Dermis blood vessel endothelial cell (primary cell): ENCODE data around the gene MRRF. TPM values are rescaled to one million over a fixed set of nuclear protein-coding genes. Genes with fewer than 3 reads are reported as not detected.
"Not testable (repeated sequence)": the region's sequence is repeated elsewhere in the genome, so short reads cannot be mapped to it uniquely, and the experiment has no call there.

Source experiments
- DNase-seq: peaks from one replicate; pipeline ENCODE4 v3.0.0; 2010
- total RNA-seq: library from RNA; depleted of rRNA; stranded (reverse); fragments of >200 nt; gene quantifications from 2 replicates; pipeline ENCODE4 v1.2.3, GENCODE V29; 2014

MRRF gene
- total RNA-seq, 1 donor from 2014 or later = 45.1 TPM

DNA sequence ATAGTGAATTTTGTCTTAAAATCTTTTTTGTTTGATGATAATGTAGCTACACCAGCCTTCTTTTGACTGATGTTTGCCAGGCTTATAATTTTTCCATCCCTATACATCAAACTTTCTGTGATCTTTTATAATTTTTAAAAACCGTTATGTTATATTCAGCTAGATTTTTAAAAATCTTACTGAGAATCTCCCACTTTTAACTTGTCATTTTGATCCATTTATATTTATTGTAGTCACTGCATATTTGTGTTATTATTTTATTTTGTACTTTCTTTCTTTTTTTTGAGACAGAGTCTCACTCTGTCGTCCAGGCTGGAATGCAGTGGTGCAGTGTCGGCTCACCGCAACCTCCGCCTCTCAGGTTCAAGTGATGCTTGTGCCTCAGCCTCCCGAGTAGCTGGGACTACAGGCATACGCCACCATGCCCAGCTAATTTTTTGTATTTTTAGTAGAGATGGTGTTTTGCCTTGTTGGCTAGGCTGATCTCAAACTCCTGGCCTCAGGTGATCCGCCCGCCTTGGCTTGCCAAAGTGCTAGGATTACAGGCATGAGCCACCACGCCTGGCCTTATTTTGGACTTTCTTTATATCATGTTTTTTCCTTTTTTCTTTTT is 12.7 kb downstream of the MRRF start:
- DNase-seq = no peak

DNA sequence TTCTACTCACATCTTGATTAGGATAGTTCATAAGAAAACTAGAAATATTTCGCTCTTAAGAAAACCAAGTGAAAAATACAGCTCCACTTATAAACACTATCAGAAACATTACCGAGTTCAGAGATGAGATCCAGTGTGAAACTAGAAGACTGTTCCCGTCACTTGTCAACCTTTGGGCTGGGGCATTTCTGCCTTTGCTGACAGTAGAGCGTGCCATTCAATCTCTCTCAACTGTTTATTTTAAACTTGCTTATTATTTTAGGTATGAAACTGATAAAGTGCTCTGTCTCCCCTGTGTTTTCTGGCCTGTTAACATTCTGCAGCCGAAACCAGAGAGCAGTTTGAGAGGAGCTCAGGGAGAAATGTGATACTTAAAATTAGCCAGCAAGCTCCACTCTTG is 16.7 kb downstream of the MRRF start:
- peak; percentile 15 for DNase-seq

DNA sequence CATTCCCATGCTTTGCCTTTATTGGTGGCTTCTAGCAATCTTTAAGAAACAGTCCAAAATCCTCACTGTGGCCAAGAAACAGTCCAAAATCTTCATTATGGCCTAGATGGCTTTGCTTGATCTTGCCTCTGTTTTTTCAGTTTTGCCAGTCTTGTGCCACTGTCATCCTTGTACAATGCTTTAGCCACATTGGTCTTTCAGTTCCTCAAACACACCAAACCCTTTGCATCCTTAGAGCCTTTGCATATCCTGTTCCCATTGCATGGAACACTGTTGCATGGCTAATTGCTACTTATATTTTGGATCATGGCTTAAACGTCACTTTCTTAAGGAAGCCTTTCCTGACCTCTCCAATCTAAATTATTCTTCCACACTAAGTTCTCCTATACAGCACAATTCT is 22.1 kb downstream of the MRRF start:
- DNase-seq = no peak

DNA sequence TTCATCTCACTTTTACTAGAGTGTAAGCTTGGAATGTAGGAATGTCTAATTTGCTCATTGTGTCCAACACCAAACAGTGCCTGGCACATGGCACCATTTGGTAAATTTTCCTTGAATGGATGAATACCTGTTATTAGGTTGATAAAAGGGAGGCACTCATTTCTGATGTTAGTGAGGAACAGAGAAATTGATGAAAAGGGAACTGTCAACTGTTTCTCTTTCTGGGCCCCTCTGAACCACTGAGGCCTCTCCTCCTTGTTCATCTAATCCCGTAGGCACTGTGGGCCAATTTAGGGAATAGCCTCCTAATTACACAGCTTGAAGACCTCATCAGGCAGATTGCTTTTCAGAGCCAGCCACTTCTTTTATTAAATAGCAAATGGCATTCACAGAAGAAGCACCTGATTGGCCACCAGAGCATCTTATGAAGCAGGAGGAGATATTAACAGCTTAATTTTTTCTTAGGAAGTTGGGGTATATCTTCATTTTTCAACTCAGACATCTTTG is 22.6 kb downstream of the MRRF start:
- no peak for DNase-seq

DNA sequence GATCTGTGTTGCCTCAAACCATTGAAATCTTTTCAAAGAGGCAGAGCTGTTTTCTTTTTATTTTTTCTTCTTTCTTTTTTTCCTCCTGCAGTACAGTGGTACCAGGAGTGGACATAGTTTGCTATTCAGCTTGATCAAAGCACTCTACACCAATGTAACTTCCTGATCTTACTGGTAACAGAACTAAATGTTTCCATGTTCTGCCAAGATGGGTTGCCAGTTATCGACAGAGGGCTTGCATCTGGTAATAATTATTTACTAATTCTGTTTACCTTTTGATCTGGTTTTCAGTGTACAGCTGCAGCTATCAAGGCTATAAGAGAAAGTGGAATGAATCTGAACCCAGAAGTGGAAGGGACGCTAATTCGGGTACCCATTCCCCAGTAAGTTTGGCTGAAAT is 26.8 kb downstream of the MRRF start:
- no peak for DNase-seq

DNA sequence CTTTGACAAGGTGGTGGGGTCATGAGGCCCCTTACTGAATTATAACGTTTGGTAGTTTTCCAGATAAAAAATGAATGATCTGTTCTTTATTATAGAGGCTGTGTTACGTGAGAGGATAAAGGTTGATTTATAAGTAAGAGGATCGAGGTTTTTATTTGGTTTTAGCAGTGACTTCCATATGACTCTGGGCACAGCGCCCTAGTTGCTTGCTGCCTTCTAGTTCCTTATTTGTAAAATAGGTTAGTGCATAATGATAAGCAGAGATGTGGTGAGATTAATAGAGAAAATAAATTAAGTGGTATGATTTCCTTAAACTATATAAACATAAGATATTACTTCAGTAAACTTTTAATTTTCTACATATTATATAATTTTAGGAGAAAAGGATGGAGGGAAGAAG is 29.8 kb downstream of the MRRF start:
- DNase-seq = no peak

DNA sequence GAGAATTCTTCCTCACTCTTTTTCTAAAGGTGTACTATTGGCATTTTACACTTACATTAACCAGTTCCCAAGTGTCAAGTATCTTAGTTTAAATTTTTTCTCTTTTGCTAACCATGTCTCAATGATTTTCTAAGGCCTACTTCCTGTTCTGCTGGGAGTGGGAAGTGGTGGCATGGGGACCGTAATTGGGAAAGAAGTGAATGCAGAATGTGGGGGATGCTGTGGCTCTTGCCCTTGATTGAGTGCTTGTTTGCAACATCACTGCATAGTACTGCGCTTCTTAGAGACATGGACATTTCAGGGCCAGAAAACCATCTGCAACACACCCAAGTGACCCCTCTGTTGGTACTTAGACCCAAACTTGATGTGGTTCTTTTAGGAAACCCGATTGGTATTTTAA is 32.8 kb downstream of the MRRF start:
- no peak for DNase-seq

DNA sequence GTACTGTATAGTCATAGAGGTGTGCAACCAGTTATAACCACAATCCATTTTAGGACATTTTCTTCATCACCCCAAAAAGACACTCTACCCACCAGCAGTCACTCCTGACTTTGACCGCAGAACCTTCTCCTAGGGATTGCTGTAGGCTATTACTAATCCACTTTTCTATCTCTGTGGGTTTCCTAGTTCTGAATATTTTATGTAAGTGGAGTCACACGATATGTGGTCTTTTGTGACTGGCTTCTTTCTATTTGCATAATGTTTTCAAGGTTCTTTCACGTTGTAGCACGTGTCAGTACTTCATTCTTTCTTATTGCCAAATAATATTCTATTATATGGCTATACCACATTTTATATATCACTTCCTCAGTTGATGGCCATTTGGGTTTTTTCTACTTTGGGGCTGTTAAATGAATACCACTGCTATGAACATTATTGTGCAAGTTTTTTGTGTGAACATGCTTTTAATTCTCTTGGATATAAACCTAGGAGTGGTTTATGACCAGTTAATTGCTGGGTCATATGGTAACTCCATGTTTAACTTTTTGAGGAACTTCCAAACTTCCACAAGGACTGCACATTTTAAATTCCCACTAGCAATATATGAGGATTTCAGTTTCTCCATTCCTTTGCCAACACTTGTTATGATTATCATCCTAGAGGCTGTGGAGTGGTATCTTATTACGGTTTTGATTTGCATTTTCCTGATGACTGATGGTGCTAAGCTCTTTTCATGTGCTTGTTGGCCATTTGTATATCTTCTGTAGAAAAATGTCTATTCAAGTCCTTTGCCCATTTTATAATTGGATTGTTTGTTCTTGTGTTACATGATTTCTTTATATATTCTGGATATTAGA is 37.8 kb downstream of the MRRF start:
- DNase-seq = no peak

DNA sequence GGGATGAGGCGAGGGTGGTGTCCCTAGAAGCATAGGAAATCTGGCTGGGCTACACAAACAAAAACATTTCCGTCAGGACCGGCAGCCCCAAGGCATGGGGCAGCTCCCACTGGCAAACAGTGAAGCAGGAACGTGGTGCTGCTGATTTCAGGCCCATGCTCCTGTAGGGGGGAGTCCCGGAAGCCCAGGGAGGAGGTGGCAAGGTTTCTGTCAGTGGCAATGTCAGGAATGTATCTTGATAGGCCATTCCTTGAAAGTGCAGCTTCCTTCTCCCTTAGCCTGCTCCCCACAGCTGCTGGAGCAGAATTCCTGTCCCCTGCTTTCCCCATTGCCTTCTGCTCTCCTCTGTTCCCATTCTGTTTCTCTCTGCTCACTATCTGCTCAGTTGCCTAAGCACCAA is 42.4 kb downstream of the MRRF start:
- peak; percentile 91 for DNase-seq

DNA sequence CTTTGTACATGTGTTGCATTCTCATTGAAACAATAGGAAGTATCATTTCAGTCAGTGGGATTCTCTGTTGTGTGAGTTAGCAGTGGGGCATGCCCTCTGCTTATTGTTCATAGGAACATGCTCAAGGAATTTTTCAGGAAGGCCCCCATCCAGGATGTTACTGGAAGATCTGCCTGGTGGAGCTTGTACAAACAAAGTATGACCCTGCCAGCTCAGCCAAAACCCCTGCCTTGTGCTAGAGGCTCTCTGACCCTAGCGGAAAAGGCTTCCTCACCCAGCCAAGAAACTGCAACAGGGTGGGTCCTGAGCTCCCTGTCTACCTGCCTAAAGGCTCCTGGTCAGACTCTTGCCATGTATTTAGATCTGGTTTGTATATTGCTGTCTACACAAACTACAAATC is 43.2 kb downstream of the MRRF start:
- DNase-seq = peak; percentile 97

DNA sequence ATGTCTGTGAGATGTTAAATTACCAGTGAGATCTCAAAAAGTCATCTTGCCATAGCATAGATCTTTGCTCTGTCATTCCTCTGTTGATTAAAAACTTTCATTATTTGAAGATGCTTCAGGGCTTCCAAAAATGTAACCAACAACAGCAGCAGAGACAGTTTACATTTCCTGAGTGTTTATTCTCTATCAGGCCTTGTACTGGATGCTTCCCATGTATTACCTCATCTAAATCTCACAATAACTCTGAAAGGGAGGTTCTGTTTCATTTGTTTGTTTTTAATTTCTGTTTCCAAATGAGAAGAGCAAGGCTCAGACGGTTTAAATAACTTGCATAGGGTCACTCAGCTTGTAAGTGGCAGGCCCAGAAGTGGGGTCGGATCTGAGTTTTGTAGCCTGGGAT is 45.2 kb downstream of the MRRF start:
- DNase-seq = no peak

DNA sequence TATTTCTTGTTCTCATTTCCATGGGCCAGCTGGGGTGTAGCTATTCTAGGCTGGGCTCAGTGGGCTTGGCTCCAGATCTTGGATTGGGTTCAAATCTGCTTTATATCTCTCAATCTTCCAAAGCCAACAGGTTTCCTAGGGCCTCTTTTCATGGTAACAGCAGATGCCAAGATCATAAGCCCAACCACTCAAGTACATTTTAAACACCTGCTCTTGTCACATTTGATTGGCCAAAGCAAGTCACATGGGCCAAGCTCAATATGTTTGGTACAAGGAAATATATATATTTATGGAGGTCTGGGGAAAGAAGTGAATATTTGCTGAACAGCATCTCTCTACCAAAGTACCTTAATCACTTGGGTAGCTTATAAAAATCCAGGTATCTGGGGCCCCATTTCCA is 49.5 kb downstream of the MRRF start:
- DNase-seq = no peak

DNA sequence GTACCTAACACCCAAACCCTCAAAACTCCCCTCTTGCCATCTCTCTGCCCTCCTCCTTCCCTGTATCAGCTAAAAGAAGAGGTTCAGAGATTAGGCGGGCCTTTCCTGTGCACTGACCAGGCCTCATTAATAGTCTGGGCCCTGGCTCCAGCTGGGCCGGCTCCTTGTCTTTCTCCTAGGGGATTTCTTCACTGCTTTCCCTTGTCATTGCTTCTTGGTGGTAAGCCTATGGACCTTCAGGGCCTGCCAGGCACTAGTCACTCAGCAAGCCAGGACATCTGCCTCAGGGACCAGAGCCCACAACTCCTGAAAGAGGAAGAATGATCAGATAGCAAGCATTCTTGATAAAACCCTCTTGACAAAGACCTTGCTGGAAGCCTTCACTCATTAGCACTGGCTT is 50.9 kb downstream of the MRRF start:
- no peak for DNase-seq

DNA sequence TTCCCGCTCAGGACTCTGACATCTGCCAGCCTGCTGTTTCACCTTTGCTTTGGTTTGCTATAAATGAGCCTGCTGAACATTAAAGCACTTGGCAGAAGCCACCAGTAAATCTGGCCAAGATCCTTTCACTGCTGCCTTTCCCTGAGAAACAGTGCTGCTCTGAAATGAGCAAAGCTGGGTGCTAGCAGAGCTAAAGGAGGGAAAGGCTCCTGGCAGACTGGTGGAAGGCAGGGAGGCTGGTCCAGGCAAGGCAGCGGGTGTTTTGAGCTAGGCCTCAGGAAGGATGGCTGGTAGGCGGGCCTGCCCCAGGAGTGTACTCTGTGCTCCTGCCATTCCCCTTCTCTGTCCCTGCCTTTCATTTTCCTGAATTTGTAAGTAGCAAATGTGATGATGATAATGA is 53.6 kb downstream of the MRRF start:
- no peak for DNase-seq

DNA sequence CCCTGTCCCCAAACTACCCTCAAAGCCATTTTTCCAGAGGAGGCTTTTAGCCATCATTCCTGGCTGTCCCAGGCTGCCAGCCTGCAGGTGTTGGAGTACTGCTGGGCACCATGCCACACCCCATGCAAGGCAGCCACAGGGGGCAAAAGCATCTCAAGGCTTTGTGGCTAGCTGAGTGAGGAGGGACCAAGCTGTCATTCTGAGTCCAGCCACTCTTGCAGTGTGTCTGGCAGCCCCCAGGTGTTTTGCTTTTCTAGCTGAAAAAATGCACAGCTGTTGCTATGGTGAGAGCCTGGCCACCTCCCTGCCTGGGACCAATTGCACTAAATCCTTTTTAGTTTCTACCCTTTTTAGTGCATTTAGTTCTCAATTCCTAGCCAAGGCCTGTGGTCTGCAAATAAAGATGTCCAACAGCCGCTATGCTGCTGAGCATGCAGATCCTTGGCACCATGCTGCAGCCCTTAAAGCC is 55.8 kb downstream of the MRRF start:
- no peak for DNase-seq

DNA sequence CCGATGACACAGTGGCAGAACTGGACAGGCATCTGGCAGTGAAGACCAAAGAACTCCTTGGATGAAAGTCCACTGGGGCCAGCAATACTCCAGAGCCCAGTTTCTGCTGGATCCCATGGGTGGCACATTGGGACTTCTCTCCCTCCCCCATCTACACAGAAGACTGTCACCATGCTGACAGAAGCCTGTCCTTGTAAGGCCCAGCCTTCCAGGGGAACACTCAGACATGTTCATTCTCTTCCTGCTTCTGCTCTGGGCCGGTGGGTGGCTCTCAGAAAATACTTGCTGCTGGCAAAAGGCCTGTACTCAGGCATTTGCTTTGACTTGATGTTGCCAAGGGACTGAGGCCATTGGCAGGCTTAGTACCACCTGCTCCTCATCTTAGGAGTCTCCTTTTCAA is 57.9 kb downstream of the MRRF start:
- no peak for DNase-seq

DNA sequence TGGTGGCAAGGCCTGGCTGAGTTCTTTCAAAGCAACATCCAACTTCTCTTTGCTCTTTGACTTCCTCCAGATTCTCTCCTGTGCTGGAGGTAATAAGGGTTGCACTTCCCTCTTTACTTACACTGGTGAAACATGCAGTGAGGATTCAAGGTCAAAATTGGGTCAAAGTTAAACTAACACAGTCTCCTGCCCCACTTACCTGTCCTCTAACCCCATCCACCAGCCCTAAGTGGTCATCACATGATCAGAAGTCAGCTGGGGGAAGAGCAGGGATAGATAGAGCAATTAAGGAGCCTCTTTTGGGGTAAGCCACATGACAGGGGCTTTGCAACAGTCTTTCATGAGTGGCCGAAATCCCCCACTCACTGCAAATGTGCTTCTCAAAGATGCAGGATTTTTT is 60.0 kb downstream of the MRRF start:
- DNase-seq = not testable (repeated sequence)

DNA sequence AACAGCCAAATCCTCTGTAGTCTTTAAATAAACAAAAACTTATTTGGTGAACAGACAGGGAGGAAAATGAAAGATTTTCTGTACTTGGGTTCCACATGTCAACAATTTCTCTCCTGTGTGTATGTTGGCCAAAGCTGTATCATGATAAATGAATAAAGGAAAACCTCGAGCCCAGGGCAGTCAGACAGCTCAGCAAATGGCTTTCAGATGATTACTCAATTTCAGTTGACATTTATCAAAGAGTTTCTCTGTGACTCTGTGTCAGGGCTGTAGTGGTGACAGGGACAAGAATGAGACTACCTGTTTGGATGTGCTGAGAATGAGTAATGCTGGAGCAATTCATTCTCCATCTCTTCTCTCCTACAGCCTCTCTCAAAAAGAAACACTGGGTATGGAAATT is 60.4 kb downstream of the MRRF start:
- DNase-seq = peak; percentile 39

DNA sequence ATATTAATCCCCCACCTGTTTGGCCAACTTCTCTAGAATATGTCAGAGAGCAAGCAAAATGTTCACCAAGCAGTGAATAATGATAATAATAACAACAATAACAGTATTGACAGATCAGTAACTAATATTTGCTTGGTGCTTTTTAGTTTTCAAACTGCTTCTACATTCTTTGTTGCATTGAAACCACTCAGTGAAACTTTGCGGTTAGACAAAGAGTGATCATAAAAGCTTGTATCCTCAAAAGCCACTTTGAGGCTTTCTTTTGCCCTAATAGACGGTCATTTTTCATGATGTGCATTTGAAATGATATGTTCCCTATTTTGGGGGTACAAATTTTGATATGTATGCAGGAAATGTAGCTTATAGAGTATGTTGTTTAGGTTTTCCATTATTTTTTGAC is 62.5 kb downstream of the MRRF start:
- no peak for DNase-seq

DNA sequence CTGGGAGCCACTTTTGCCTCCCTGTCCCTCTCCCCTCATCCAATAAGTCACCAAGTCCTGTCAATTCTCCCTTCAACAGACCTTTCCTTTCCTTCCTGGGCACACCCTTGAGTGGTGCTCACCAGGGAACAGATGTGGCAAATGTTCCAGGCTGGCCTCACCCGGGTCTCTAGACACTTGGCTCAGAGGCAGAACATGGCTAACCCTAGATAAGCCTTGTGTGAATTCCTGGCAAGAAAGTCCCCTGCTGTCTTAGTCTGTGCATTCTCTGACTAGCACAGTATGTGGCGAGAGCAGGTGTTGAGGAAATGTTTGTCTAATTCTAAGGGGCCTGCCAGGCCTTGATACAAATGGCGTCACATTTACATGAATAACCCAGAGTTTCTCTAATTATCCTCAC is 64.9 kb downstream of the MRRF start:
- peak; percentile 29 for DNase-seq

DNA sequence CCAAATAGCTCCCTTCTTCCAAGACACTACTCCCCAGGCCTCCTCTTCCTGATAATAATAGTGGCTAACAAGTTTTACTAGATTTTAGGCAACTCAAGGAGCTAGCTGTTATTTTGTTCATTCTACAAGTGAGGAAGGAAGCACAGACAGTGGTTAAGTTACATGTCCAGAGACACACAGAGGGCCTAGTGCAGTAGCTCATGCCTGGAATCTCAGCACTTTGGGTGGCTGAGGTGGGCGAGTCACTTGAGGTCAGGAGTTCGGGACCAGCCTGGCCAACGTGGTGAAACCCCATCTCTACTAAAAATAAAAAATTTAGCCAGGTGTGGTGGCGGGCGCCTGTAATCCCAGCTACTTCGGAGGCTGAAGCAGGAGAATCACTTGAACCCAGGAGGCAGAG is 65.8 kb downstream of the MRRF start:
- not testable (repeated sequence) for DNase-seq

DNA sequence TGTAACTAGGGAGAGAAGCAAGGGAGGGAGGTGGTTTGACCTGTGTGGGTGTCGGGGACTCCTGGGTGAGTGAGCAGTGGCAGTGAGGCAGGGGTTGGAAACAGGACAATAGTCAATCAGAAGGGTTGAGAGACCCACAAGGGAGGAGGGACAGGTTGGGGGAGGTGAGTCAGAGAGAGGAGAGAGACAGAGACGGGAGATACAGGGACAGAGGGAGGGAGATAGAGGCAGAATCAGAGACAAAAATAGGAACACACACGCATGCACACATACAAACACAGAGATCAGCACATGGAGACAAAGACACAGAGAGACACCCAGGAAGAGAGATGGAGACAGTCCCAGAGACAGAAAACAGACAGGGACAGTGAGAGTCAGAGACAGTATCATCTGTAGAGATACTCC is 66.8 kb downstream of the MRRF start:
- DNase-seq = no peak

DNA sequence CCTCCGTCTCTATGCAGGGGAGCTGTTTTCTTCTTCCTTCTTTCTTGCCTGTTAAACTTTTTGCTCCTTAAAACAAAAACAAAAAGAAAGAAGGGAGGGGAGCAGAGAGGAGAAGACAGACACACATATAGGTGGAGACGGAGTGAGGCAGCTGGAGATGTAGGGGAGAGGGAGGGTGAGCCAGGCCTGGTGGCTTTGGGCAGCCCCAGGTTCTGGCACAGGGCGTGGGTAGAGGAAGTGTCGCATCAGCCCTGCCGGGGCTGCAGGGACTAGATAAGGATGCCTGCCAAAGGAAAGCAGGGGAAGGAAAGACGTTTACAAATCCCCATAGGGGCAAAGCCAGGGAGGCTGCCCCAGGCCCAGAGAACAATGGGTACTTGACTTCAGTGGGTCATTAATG is 67.4 kb downstream of the MRRF start:
- DNase-seq = peak; percentile 76

DNA sequence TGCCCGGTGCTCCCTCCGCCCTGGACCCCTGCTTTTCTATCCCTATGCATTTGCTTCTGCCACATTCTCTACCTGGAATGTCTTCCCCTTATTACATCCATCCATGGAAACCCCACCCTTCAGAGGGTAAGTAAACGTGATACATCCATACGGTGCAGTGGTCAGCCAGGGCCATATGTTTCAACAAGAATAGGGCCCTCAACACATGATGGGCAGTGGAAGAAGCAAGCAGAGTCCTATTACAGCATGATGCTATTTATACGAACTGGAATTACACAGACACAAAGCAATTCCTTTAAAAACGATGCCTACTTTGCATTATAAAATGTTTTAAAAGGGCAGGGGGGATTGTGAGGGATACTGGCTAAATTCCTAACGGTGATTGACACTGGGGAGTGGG is 68.0 kb downstream of the MRRF start:
- peak; percentile 34 for DNase-seq
